Measurements from ENCODE around the gene GUCY2D.

The GUCY2D gene

DNA sequence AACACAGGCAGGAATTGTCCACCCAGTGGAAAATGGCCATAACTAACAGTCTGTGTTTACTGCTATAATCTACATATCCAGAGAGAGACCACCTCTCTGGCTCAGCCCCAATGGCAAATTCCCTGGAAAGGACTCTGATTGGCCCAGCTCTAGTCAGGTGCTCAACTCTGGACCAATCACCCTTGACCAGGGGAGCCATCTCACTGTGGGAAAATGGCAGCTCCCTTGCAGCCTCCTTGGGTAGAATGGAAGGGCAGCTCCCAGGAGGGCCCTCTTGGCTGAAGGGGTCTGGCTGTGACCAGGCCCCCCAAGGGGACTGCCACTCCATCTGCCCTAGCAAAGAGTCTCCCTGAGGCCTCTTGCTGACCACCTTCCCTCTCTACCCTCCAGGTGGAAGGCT lies 39.6 kb downstream of the GUCY2D start:
- no peak overlapping the region for H3K9ac ChIP-seq (ENCODE audit: low read length in 5 of 5)
- peaks cover 0 to 7% (median 5%) of the 10 kb centered on the region in 5 donors for H3K4me1 ChIP-seq (ENCODE audit: control insufficient read depth in 5 of 5, insufficient read depth in 5 of 5, low read length in 5 of 5)
- H3K4me3 ChIP-seq (ENCODE audit: low read depth in 1 of 5, low read length in 5 of 5): no peak overlapping the region
- no peaks in the 10 kb centered on the region for H3K9me3 ChIP-seq (ENCODE audit: control insufficient read depth in 5 of 5, low read length in 5 of 5)
- H3K27me3 ChIP-seq (ENCODE audit: control insufficient read depth in 5 of 5, insufficient read depth in 4 of 5, low read length in 5 of 5): peaks cover 20 to 31% (median 23%) of the 10 kb centered on the region in 5 donors
- no peaks in the 10 kb centered on the region for H3K36me3 ChIP-seq (ENCODE audit: control insufficient read depth in 5 of 5, insufficient read depth in 5 of 5, low read length in 5 of 5)
- H3K27ac ChIP-seq (ENCODE audit: low read depth, low read length): no peak overlapping the region

DNA sequence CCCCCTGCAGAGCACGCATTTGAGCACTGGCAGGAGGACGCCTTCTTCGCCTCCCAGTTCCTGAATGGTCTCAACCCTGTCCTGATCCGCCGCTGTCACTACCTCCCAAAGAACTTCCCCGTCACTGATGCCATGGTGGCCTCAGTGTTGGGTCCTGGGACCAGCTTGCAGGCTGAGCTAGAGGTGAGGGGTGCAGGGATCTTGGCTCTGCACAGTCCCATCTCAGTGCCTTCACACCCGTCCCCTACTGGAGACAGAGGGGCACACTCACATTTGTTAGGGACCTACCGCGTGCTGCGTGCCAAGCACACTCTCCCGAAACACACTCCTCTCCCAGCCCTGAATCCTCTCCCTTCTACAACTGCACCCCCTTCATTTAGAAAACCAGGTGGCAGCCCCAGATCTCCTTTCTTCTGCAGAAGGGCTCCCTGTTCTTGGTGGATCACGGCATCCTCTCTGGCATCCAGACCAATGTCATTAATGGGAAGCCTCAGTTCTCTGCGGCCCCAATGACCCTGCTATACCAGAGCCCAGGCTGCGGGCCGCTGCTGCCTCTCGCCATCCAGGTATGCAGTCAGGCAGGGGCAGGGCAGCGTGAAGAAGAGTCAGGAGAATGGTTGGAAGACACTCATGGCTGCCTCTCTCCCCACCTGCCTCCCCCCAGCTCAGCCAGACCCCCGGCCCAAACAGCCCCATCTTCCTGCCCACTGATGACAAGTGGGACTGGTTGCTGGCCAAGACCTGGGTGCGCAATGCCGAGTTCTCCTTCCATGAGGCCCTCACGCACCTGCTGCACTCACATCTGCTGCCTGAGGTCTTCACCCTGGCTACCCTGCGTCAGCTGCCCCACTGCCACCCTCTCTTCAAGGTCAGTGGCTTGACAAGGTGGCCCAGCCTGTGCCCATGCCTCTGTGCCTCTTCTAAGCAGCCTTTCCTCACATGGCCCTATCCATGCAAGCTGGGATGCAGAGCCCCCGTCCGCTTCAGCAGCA lies 42.7 kb downstream of the GUCY2D start:
- Histone ChIP-seq H3K4me3 (ENCODE audit: low read depth in 1 of 5, low read length in 5 of 5) (no peak overlapping the region), H3K36me3 (ENCODE audit: control insufficient read depth in 5 of 5, insufficient read depth in 5 of 5, low read length in 5 of 5) (no peaks in the 10 kb centered on the region), H3K27me3 (ENCODE audit: control insufficient read depth in 5 of 5, insufficient read depth in 4 of 5, low read length in 5 of 5) (peaks cover 7 to 25% (median 11%) of the 10 kb centered on the region in 5 donors), H3K9me3 (ENCODE audit: control insufficient read depth in 5 of 5, low read length in 5 of 5) (no peaks in the 10 kb centered on the region), H3K9ac (ENCODE audit: low read length in 5 of 5) (no peak overlapping the region), H3K4me1 (ENCODE audit: control insufficient read depth in 5 of 5, insufficient read depth in 5 of 5, low read length in 5 of 5) (peaks cover 0 to 5% (median 0%) of the 10 kb centered on the region in 5 donors), H3K27ac (ENCODE audit: low read depth, low read length) (no peak overlapping the region)

DNA sequence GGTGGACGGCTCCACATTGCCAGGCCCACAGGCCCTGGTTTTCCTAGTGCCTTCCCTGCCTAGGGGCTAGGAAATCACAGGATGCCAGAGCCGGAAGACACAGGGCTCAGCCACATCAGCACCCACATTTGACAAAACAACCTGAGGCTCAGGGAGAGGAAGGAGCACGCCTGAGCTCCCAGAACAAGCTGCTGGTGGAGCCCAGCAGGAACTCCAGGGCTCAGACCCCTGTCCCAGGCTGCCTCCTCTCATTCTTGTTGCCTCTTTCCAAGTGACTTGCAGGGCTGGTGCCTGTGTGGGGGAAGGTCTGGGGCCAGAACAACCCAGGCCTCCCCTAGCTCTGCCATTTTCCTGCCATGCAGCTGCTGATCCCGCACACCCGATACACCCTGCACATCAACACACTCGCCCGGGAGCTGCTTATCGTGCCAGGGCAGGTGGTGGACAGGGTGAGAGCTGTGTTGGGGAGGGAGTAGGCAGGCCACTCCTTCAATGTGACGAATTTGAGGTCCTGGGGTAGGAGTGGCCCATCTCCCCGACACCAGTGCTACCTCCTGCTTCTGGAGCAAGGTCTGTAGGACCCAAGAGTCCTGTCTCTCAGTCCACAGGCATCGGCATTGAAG lies 44.0 kb downstream of the GUCY2D start:
- Histone ChIP-seq H3K27ac (ENCODE audit: low read depth, low read length) (no peak overlapping the region), H3K9me3 (ENCODE audit: control insufficient read depth in 5 of 5, low read length in 5 of 5) (no peaks in the 10 kb centered on the region), H3K36me3 (ENCODE audit: control insufficient read depth in 5 of 5, insufficient read depth in 5 of 5, low read length in 5 of 5) (no peaks in the 10 kb centered on the region), H3K4me1 (ENCODE audit: control insufficient read depth in 5 of 5, insufficient read depth in 5 of 5, low read length in 5 of 5) (no peaks in the 10 kb centered on the region), H3K27me3 (ENCODE audit: control insufficient read depth in 5 of 5, insufficient read depth in 4 of 5, low read length in 5 of 5) (peaks cover 6 to 25% (median 11%) of the 10 kb centered on the region in 5 donors), H3K9ac (ENCODE audit: low read length in 5 of 5) (no peak overlapping the region), H3K4me3 (ENCODE audit: low read depth in 1 of 5, low read length in 5 of 5) (no peak overlapping the region)

DNA sequence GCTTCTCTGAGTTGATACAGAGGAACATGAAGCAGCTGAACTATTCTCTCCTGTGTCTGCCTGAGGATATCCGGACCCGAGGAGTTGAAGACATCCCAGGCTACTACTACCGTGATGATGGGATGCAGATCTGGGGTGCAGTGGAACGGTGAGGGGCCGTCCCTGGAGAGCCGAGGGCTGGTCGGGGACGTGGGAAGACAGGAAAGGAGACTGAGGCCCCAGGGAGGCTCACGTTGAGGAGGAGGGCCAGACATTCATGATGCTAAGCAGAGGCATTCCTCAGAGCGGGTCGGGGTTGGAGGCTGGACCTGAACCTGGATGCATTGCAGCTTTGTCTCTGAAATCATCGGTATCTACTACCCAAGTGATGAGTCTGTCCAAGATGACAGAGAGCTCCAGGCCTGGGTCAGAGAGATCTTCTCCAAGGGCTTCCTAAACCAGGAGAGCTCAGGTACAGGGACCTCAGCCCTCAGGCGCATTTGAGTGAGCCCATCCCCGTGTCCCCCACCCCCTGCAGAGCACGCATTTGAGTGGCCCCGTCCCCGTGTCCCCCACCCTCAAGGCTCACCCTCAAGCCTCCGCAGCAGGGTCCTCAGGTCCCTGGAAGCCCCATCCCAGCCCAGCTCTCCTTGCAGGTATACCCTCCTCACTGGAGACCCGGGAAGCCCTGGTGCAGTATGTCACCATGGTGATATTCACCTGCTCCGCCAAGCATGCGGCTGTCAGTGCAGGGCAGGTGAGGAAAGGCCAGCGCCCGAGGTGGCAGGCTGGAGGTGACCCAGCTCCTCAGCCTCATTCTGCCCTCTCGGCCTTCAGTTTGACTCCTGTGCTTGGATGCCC lies 44.7 kb downstream of the GUCY2D start:
- H3K4me3 ChIP-seq (ENCODE audit: low read depth in 1 of 5, low read length in 5 of 5): no peak overlapping the region
- H3K9me3 ChIP-seq (ENCODE audit: control insufficient read depth in 5 of 5, low read length in 5 of 5): no peaks in the 10 kb centered on the region
- no peaks in the 10 kb centered on the region for H3K4me1 ChIP-seq (ENCODE audit: control insufficient read depth in 5 of 5, insufficient read depth in 5 of 5, low read length in 5 of 5)
- H3K27ac ChIP-seq (ENCODE audit: low read depth, low read length): no peak overlapping the region
- H3K36me3 ChIP-seq (ENCODE audit: control insufficient read depth in 5 of 5, insufficient read depth in 5 of 5, low read length in 5 of 5): no peaks in the 10 kb centered on the region
- H3K27me3 ChIP-seq (ENCODE audit: control insufficient read depth in 5 of 5, insufficient read depth in 4 of 5, low read length in 5 of 5): peaks cover 6 to 25% (median 11%) of the 10 kb centered on the region in 5 donors
- H3K9ac ChIP-seq (ENCODE audit: low read length in 5 of 5): no peak overlapping the region

DNA sequence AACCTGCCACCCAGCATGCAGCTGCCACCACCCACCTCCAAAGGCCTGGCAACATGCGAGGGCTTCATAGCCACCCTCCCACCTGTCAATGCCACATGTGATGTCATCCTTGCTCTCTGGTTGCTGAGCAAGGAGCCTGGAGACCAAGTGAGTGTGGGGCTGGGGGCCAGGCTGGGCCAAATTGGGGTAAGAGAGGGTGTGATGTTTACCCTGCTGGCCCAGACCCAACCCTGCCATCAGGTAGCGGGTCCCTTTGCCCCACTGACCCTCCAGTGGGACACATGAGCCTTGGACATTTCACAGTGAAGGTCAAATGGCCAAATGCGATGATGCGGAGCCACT lies 45.3 kb downstream of the GUCY2D start:
- Histone ChIP-seq H3K27me3 (ENCODE audit: control insufficient read depth in 5 of 5, insufficient read depth in 4 of 5, low read length in 5 of 5) (peaks cover 6 to 25% (median 11%) of the 10 kb centered on the region in 5 donors), H3K9me3 (ENCODE audit: control insufficient read depth in 5 of 5, low read length in 5 of 5) (no peaks in the 10 kb centered on the region), H3K4me1 (ENCODE audit: control insufficient read depth in 5 of 5, insufficient read depth in 5 of 5, low read length in 5 of 5) (no peaks in the 10 kb centered on the region), H3K9ac (ENCODE audit: low read length in 5 of 5) (no peak overlapping the region), H3K27ac (ENCODE audit: low read depth, low read length) (no peak overlapping the region), H3K4me3 (ENCODE audit: low read depth in 1 of 5, low read length in 5 of 5) (no peak overlapping the region), H3K36me3 (ENCODE audit: control insufficient read depth in 5 of 5, insufficient read depth in 5 of 5, low read length in 5 of 5) (no peaks in the 10 kb centered on the region)

DNA sequence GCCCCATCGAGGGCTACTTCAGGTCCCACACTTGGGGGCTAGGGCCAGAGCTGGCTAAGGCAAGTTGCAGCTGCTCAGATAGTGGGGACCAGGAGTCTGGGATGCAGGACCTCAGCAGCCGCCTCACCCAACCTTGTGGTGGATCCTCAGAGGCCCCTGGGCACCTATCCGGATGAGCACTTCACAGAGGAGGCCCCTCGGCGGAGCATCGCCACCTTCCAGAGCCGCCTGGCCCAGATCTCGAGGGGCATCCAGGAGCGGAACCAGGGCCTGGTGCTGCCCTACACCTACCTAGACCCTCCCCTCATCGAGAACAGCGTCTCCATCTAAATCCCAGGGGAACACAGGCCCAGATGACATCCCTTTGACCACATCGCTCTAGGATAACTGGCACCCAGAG lies 45.8 kb downstream of the GUCY2D start:
- Histone ChIP-seq H3K9me3 (ENCODE audit: control insufficient read depth in 5 of 5, low read length in 5 of 5) (no peaks in the 10 kb centered on the region), H3K36me3 (ENCODE audit: control insufficient read depth in 5 of 5, insufficient read depth in 5 of 5, low read length in 5 of 5) (no peaks in the 10 kb centered on the region), H3K4me1 (ENCODE audit: control insufficient read depth in 5 of 5, insufficient read depth in 5 of 5, low read length in 5 of 5) (no peaks in the 10 kb centered on the region), H3K9ac (ENCODE audit: low read length in 5 of 5) (no peak overlapping the region), H3K4me3 (ENCODE audit: low read depth in 1 of 5, low read length in 5 of 5) (no peak overlapping the region), H3K27ac (ENCODE audit: low read depth, low read length) (no peak overlapping the region), H3K27me3 (ENCODE audit: control insufficient read depth in 5 of 5, insufficient read depth in 4 of 5, low read length in 5 of 5) (peaks cover 6 to 25% (median 11%) of the 10 kb centered on the region in 5 donors)

DNA sequence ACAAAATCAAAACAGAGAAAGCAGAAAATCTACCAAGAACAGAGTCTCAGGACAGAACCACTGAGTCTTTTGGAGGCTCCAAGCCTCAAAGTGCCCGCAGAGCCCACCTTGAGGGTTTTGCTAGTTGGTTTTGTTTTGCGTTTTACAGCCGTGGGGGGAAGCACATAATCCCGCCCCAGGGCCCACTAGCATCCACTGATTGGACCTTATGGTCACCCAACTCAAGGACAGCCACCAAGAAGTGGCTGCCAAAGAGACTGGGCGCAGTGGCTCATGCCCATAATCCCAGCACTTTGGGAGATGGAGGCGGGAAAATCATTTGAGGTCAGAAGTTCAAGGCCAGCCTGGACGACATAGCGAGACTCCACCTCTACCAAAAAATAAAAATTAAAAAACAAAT lies 46.3 kb downstream of the GUCY2D start:
- peaks cover 6 to 25% (median 11%) of the 10 kb centered on the region in 5 donors for H3K27me3 ChIP-seq (ENCODE audit: control insufficient read depth in 5 of 5, insufficient read depth in 4 of 5, low read length in 5 of 5)
- H3K4me3 ChIP-seq (ENCODE audit: low read depth in 1 of 5, low read length in 5 of 5): no peak overlapping the region
- no peak overlapping the region for H3K27ac ChIP-seq (ENCODE audit: low read depth, low read length)
- H3K9me3 ChIP-seq (ENCODE audit: control insufficient read depth in 5 of 5, low read length in 5 of 5): no peaks in the 10 kb centered on the region
- no peaks in the 10 kb centered on the region for H3K4me1 ChIP-seq (ENCODE audit: control insufficient read depth in 5 of 5, insufficient read depth in 5 of 5, low read length in 5 of 5)
- no peak overlapping the region for H3K9ac ChIP-seq (ENCODE audit: low read length in 5 of 5)
- no peaks in the 10 kb centered on the region for H3K36me3 ChIP-seq (ENCODE audit: control insufficient read depth in 5 of 5, insufficient read depth in 5 of 5, low read length in 5 of 5)

DNA sequence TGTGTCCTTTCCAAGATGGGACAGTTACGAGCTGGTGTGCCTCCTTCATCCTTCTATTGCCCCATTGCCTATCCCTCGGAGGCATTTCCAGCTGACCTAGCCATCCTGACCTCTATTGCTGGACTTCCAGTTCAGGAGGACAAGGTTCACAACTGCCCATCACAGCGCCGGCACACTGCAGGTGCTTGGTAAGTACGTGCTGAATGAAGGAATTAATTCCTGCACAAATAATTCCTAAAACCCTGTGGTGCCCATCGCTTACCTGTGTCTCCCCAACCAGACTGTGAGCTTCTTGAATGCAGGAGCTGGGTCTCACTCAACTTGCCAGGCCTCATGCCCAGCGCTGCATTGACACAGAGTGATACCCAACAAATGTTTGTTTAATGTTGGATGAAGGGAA lies 49.4 kb downstream of the GUCY2D start:
- peaks cover 0 to 8% (median 4%) of the 10 kb centered on the region in 5 donors for H3K27me3 ChIP-seq (ENCODE audit: control insufficient read depth in 5 of 5, insufficient read depth in 4 of 5, low read length in 5 of 5)

DNA sequence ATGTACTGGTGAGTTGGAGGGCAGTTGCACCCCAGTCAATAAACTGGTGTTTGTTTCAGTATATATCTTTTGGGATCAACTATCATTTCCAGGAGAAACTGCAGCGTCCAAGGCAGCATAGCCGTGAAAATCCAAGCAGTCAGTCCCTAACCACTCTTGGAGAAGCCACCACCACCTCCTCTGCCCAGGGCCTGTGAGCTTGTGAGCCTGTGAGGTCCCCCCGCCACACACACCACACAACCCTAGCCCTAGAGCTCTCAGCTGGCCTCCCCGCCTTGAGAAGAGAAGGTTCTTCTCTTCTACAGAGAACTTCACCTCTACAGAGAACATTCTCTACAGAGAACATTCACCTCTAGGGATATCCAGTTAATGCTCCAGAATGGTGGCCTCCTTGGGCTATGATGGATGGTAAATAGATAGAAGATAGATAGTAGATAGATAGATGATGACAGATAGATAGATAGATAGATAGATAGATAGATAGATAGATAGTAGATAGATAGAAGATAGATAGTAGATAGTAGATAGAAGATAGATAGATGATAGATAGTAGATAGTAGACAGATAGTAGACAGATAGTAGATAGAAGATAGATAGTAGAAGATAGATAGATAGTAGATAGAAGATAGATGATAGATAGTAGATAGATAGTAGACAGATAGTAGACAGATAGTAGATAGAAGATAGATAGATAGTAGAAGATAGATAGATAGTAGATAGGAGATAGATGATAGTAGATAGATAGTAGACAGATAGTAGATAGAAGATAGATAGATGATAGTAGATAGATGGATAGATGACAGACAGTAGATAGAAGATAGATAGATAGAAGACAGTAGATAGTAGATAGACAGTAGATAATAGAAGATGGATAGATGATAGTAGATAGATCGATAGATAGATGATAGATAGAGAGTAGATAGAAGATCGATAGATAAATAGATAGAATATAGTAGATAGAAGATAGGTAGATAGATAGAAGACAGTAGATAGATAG lies 50.1 kb downstream of the GUCY2D start:
- Histone ChIP-seq H3K36me3 (ENCODE audit: control insufficient read depth in 5 of 5, insufficient read depth in 5 of 5, low read length in 5 of 5) (no peaks in the 10 kb centered on the region), H3K27me3 (ENCODE audit: control insufficient read depth in 5 of 5, insufficient read depth in 4 of 5, low read length in 5 of 5) (peaks cover 0 to 4% (median under 1%) of the 10 kb centered on the region in 5 donors), H3K4me3 (ENCODE audit: low read depth in 1 of 5, low read length in 5 of 5) (no peak overlapping the region), H3K9me3 (ENCODE audit: control insufficient read depth in 5 of 5, low read length in 5 of 5) (no peaks in the 10 kb centered on the region), H3K9ac (ENCODE audit: low read length in 5 of 5) (no peak overlapping the region), H3K4me1 (ENCODE audit: control insufficient read depth in 5 of 5, insufficient read depth in 5 of 5, low read length in 5 of 5) (peaks cover 2 to 16% (median 13%) of the 10 kb centered on the region in 5 donors), H3K27ac (ENCODE audit: low read depth, low read length) (no peak overlapping the region)

More for the DNA sequence above, 49.4 kb downstream of the GUCY2D start:
- no peak overlapping the region for H3K27ac ChIP-seq (ENCODE audit: low read depth, low read length)
- H3K9me3 ChIP-seq (ENCODE audit: control insufficient read depth in 5 of 5, low read length in 5 of 5): no peaks in the 10 kb centered on the region
- no peak overlapping the region for H3K9ac ChIP-seq (ENCODE audit: low read length in 5 of 5)
- H3K4me1 ChIP-seq (ENCODE audit: control insufficient read depth in 5 of 5, insufficient read depth in 5 of 5, low read length in 5 of 5): peaks cover 2 to 13% (median 11%) of the 10 kb centered on the region in 5 donors
- no peaks in the 10 kb centered on the region for H3K36me3 ChIP-seq (ENCODE audit: control insufficient read depth in 5 of 5, insufficient read depth in 5 of 5, low read length in 5 of 5)
- no peak overlapping the region for H3K4me3 ChIP-seq (ENCODE audit: low read depth in 1 of 5, low read length in 5 of 5)
